Neuronal stem cell (in vitro differentiated cells): ENCODE data around the gene PITPNB. TPM values are rescaled to one million over a fixed set of nuclear protein-coding genes. Genes with fewer than 3 reads are reported as not detected.

ENCODE experiments used
- DNase-seq: peaks from one replicate; pipeline ENCODE4 v3.0.0-alpha.2; 2013; ENCODE audit warnings: low spot score
- H2AFZ ChIP-seq: one replicate; pipeline ENCODE4 v1.6.1; 2013; ENCODE audit warnings: mild to moderate bottlenecking, low read length, inconsistent platforms
- H2AK5ac ChIP-seq: 2 replicates; pipeline ENCODE4 v1.6.1; 2013; ENCODE audit warnings: low read depth, mild to moderate bottlenecking, inconsistent platforms, low read length, moderate library complexity, mixed read lengths
- H2BK120ac ChIP-seq: 2 replicates; pipeline ENCODE4 v1.6.1; 2013; ENCODE audit warnings: low read depth, mild to moderate bottlenecking, inconsistent platforms, low read length, moderate library complexity, mixed read lengths
- H2BK12ac ChIP-seq: one replicate; pipeline ENCODE4 v1.6.1; 2013; ENCODE audit warnings: low read length, inconsistent platforms
- H2BK15ac ChIP-seq: 2 replicates; pipeline ENCODE4 v1.6.1; 2013; ENCODE audit warnings: mild to moderate bottlenecking, low read length, inconsistent platforms, mixed read lengths
- H2BK5ac ChIP-seq: one replicate; pipeline ENCODE4 v1.6.1; 2013; ENCODE audit warnings: inconsistent platforms, mild to moderate bottlenecking, low read length, moderate library complexity
- H3K14ac ChIP-seq: one replicate; pipeline ENCODE4 v1.6.1; 2013; ENCODE audit warnings: low read length, inconsistent platforms
- H3K18ac ChIP-seq: 2 replicates; pipeline ENCODE4 v1.6.1; 2013; ENCODE audit warnings: low read length, inconsistent platforms
- H3K23ac ChIP-seq: 2 replicates; pipeline ENCODE4 v1.6.1; 2013; ENCODE audit warnings: low read depth, mild to moderate bottlenecking, mixed read lengths, low read length, inconsistent platforms; ENCODE audit not compliant: poor library complexity
- H3K27ac ChIP-seq: replicated peaks from 3 replicates; pipeline ENCODE4 v1.5.1; 2013; ENCODE audit warnings: low read length, inconsistent platforms
- H3K27me3 ChIP-seq, 3 experiments: 2 replicates each; pipeline ENCODE4 v1.6.1; 2013; ENCODE audit warnings: low read length in 3 of 3, mild to moderate bottlenecking in 2 of 3, inconsistent platforms in 1 of 3, low read depth in 1 of 3, mixed read lengths in 1 of 3, moderate library complexity in 1 of 3; ENCODE audit not compliant: control insufficient read depth in 3 of 3, insufficient read depth in 3 of 3
- H3K36me3 ChIP-seq, 2 donors: replicated peaks in 1 of 2; 2 replicates each; pipeline ENCODE4 v1.6.1; 2013; ENCODE audit warnings: low read length in 2 of 2; ENCODE audit not compliant: control insufficient read depth in 2 of 2, insufficient read depth in 2 of 2
- H3K4ac ChIP-seq: 2 replicates; pipeline ENCODE4 v1.6.1; 2013; ENCODE audit warnings: inconsistent platforms, mild to moderate bottlenecking, low read length, moderate library complexity
- H3K4me1 ChIP-seq, 2 donors: 1 replicate in 1 of 2; 2 replicates in 1 of 2; pipeline ENCODE4 v1.6.1; 2013; ENCODE audit warnings: low read length in 2 of 2, low read depth in 1 of 2; ENCODE audit not compliant: control insufficient read depth in 2 of 2, insufficient read depth in 1 of 2
- H3K4me2 ChIP-seq: one replicate; pipeline ENCODE4 v1.6.1; 2013; ENCODE audit warnings: mild to moderate bottlenecking, low read length, inconsistent platforms; ENCODE audit not compliant: insufficient read depth, poor library complexity, severe bottlenecking
- H3K4me3 ChIP-seq, 2 donors: 2 replicates each; pipeline ENCODE4 v1.5.1; 2013; ENCODE audit warnings: low read length in 2 of 2, mild to moderate bottlenecking in 2 of 2, inconsistent platforms in 1 of 2, moderate library complexity in 1 of 2
- H3K79me1 ChIP-seq: one replicate; pipeline ENCODE4 v1.6.1; 2013; ENCODE audit warnings: low read depth, mild to moderate bottlenecking, inconsistent platforms, low read length, moderate library complexity
- H3K9ac ChIP-seq: one replicate; pipeline ENCODE4 v1.6.1; 2013; ENCODE audit warnings: mild to moderate bottlenecking, low read depth, low read length, inconsistent platforms; ENCODE audit not compliant: poor library complexity
- H3K9me3 ChIP-seq, 2 donors: replicated peaks in 1 of 2; 2 replicates each; pipeline versions ENCODE3 to v1.6.1; 2013; ENCODE audit warnings: low read length in 2 of 2, mild to moderate bottlenecking in 2 of 2, inconsistent platforms in 1 of 2, low read depth in 1 of 2, mixed read lengths in 1 of 2, moderate library complexity in 1 of 2; ENCODE audit not compliant: control insufficient read depth in 2 of 2, insufficient read depth in 1 of 2
- H4K8ac ChIP-seq: one replicate; pipeline ENCODE4 v1.6.1; 2013; ENCODE audit warnings: low read depth, mild to moderate bottlenecking, inconsistent platforms, low read length, moderate library complexity
- H4K91ac ChIP-seq: one replicate; pipeline ENCODE4 v1.6.1; 2013; ENCODE audit warnings: low read length, low read depth, mild to moderate bottlenecking, inconsistent platforms; ENCODE audit not compliant: poor library complexity
- WGBS, 2 donors: extraction: QIAGEN DNeasy Blood & Tissue Kit; methylation state at CpG; one replicate each; pipeline ENCODE4 v1.1.7; 2013; ENCODE audit warnings: missing lambda C conversion rate in 2 of 2, mixed read lengths in 1 of 2; ENCODE audit not compliant: insufficient read length in 2 of 2, insufficient replicate concordance in 1 of 2; ENCODE audit errors: extremely low coverage in 2 of 2; 5-methylcytosine and 5-hydroxymethylcytosine counted together
- small RNA-seq: library from polyadenylated mRNA; stranded (forward); fragments of <200 nt; extraction: miRNeasy Mini kit (QIAGEN cat#:217004); gene quantifications from one replicate; pipeline ENCODE3, GENCODE V24; 2013; ENCODE audit not compliant: insufficient read depth

Gene PITPNB

DNA sequence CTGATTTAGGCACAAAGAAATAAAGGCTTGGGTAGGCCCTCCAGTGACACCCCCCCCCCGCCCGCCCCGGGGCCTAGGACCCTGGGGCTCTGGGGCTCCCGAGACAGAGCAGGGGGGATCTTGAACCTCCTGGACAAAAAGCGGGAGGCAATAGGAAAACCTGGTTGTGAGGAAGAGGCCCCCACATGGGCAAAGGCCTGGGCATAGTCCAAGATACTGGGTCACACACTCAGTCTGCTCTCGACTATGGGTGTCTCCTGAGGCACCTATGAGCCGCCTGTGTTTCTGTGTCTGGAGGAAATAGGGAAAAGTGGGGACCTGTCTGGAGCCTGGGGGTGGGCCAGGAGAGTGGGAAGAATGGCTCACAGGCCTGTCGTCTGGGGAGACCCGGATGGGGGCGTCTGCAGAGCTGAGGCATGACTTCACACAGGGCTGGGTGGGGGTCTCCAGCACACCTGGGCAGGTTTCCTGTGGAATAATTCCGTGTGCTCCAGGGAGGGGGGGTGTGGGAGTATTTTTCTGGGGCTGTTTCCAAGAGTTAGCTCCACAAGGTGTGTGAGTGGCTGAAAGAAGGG, 115.1 kb downstream of the PITPNB start:
- H2BK15ac ChIP-seq, result peak overlapping the region; percentile 13
- no peak overlapping the region for H2BK12ac ChIP-seq
- H3K4me1 ChIP-seq, result peaks cover 25 to 37% of the 10 kb centered on the region in 2 donors
- H2AFZ ChIP-seq, result no peak overlapping the region
- H3K36me3 ChIP-seq, result peaks cover 0 to 14% of the 10 kb centered on the region in 2 donors
- no peak overlapping the region for H3K4me3 ChIP-seq
- H3K27me3 ChIP-seq, result no peaks in the 10 kb centered on the region
- peak overlapping the region; percentile 69 for H2BK5ac ChIP-seq
- no peak overlapping the region for H3K4me2 ChIP-seq
- peak overlapping the region; percentile 21 for H2BK120ac ChIP-seq
- DNase-seq, result no peak
- H3K9ac ChIP-seq, result no peak overlapping the region
- H3K27ac ChIP-seq, result no peak overlapping the region
- H3K23ac ChIP-seq, result no peak overlapping the region
- no peak overlapping the region for H4K8ac ChIP-seq
- H3K18ac ChIP-seq, result peak overlapping the region; percentile 66
- no peak overlapping the region for H3K4ac ChIP-seq
- H3K79me1 ChIP-seq, result peaks cover 9% of the 10 kb centered on the region
- no CpG with 5 or more reads among the region's 11 CpGs for WGBS, 2 donors
- H2AK5ac ChIP-seq, result peak overlapping the region; percentile 36
- H4K91ac ChIP-seq, result no peak overlapping the region
- H3K9me3 ChIP-seq, result no peaks in the 10 kb centered on the region
- no peak overlapping the region for H3K14ac ChIP-seq

DNA sequence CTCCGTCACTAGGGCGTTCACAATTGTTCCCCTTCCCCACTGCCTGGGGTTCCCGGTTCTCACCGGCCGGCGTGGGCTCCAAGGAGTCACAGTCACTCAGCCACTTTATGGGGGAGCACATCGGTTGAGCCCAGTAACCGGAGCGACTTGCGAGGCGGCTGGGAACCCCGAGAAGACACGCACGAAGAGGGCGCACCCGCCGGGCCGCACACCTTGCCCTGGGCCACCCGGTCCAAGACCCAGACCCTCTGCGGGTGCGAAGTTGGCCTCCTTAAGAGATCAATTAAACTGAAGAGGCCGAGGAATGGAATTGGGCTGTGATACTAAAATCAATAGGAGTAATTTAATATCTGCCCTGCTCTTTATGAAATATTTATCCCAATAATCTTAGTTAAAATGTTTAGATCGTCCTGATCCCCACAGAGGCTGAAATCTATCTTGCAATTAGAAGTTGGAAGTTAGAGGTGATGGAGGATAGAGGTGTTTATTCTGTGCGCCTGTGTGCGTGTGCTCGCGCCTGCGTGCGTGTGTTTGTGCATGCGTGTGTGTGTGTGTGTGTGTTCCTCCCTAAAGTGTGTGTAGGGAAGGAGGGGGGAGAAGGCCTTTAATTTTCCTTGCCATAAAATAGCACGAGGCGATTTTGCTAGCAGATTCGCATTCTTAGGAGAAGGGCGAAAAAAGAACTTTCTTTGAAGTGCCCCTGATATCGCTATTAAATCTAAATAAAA, 116.5 kb downstream of the PITPNB start:
- WGBS, 2 donors, result no CpG with 5 or more reads among the region's 35 CpGs
- DNase-seq, result no peak

More for the DNA sequence above, 116.5 kb downstream of the PITPNB start:
- H3K4me3 ChIP-seq, result peak overlapping the region; percentile 66 to 95
- H4K91ac ChIP-seq, result peak overlapping the region; percentile 56
- H3K27ac ChIP-seq, result peak overlapping the region; percentile 85
- H3K18ac ChIP-seq, result peak overlapping the region; percentile 95
- H3K27me3 ChIP-seq, result no peaks in the 10 kb centered on the region
- no peak overlapping the region for H3K4ac ChIP-seq
- peaks cover 18% of the 10 kb centered on the region for H3K79me1 ChIP-seq
- H4K8ac ChIP-seq, result no peak overlapping the region
- H3K9me3 ChIP-seq, result no peaks in the 10 kb centered on the region
- no peak overlapping the region for H2BK12ac ChIP-seq
- H3K9ac ChIP-seq, result peak overlapping the region; percentile 56
- H3K23ac ChIP-seq, result no peak overlapping the region
- H2BK5ac ChIP-seq, result peak overlapping the region; percentile 97
- H2AFZ ChIP-seq, result peak overlapping the region; percentile 88
- H2BK120ac ChIP-seq, result peak overlapping the region; percentile 100
- peak overlapping the region; percentile 68 for H2AK5ac ChIP-seq
- no peak overlapping the region for H3K14ac ChIP-seq
- peaks cover 0 to 27% of the 10 kb centered on the region in 2 donors for H3K36me3 ChIP-seq
- peaks cover 29 to 31% of the 10 kb centered on the region in 2 donors for H3K4me1 ChIP-seq
- peak overlapping the region; percentile 95 for H3K4me2 ChIP-seq
- H2BK15ac ChIP-seq, result peak overlapping the region; percentile 26

Small RNA genes within 50 kb of the gene (small RNA-seq; reads per million reads assigned to genes)
- gene MIR3199-1 (not detected), gene RF02198 (not detected)
